GM21526 (cell line): ENCODE results near the gene SLCO2B1.

ENCODE experiments used
- ATAC-seq: cut with Tn5 transposase; IDR thresholded peaks from one replicate; pipeline ENCODE4 v1.9.1; 2021; ENCODE audit warnings: moderate library complexity; ENCODE audit not compliant: unreplicated experiment, low FRiP score

SLCO2B1 gene

DNA sequence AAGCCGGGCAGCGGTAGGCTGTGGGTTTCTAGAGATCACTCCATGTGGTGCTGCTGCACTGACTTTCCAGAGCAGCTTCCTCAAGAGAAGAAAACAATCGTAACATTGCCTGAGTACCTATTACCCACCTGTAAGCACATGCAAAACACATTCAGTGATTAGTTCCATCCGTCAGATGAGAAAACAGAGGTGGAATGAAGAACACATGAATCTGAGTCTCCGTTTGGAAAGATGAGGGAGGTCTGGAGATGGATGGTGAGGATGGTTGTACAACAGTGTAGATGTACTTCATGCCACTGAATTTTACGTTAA lies 7.5 kb upstream of the SLCO2B1 start:
- ATAC-seq = no peak

DNA sequence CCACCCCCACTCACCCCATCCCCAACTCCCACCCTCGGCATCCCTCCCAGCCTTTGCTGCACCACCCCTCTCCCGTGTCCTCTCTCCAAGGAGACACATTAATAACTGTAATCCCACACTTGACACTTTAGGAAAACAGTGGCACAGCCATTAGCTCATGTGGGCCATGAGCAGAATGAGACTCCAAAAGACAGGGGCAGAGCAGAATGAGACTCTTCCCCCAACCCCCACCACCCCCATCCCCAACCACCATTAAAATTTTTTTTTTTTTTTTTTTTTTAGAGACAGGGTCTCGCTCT lies 6.2 kb upstream of the SLCO2B1 start:
- ATAC-seq = no peak

GRCh38 chr11:75145196-75145971 lies 5.5 kb upstream of the SLCO2B1 start:
- ATAC-seq = no peak

GRCh38 chr11:75145972-75146519 lies 4.9 kb upstream of the SLCO2B1 start:
- no peak for ATAC-seq

DNA sequence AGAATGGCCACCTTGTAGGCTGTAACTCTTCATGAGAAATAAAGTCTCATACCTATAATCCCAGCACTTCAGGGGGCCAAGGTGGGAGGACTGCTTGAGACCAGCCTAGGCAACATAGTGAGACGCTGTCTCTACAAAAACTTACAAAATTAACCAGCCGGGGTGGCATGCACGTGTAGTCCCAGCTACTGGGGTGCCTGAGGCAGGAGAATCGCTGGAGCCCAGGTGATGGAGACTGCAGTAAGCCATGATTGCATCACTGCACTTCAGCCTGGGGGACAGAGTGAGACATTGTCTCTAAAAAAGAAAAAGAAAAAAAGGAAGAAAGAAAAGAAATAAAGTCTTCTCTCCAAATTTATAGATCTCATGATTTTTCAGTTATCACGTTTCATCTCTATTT lies 4.2 kb upstream of the SLCO2B1 start:
- no peak for ATAC-seq

GRCh38 chr11:75147191-75147874 lies 3.6 kb upstream of the SLCO2B1 start:
- no peak for ATAC-seq

GRCh38 chr11:75147875-75148263 lies 3.0 kb upstream of the SLCO2B1 start:
- ATAC-seq = no peak

DNA sequence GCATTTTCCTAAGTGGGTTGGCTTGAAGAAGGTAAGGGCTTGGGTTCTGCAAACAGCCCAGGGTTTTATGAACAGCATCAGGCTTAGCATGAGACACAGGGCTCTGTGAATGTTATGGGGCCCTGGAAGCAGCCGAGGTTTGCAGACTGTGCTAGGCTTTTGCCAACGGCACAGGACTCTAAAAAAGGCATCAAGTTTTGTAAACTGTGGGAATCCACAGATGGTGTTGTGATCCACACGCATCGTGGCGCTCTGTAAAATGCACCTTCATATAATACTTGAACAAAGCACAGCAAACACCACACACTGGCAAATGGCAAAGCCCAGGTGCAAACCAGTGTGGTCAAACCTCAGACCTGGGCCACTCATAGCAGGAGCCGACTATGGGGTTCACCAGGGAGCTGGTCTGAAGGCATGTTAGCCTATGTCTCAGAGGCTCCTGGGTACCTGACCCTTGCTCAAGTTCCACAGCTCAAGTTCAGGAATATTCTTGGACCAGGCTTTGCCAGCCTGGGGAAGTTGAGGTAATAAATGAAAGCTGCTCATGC lies 2.4 kb upstream of the SLCO2B1 start:
- ATAC-seq = no peak

DNA sequence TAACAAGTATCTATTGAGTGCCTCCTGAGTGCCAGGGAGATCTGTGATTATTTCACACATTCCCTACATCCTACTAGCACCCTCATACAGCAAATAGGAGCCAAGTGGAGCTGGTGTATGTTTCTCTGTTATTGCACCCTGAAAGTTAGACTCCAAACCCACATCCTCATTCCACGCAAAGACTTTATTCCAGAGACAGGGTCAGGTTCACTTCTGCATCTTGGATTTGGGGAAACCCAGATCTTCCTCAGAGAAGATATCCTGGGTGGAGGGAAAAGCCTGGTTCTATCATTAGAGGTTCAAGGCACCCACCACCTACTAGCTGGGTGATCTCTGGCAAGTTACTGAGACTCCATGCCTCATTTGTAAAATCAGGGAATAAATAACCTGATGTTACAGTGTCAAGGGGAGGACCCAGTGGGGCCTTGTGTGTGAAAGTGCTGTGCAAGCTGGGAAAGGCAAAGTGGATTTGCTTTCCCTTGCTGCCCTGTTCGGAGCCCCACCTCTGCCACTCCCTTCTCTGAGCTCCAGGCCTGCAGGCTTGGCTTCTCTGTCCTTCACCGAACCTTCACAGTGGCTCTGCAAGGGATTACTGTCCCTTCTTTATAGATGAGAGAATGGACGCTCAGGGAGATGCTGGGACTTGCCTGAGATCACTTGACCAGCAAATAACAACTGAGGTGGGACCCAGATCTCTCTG lies 991 bp upstream of the SLCO2B1 start:
- ATAC-seq = no peak

DNA sequence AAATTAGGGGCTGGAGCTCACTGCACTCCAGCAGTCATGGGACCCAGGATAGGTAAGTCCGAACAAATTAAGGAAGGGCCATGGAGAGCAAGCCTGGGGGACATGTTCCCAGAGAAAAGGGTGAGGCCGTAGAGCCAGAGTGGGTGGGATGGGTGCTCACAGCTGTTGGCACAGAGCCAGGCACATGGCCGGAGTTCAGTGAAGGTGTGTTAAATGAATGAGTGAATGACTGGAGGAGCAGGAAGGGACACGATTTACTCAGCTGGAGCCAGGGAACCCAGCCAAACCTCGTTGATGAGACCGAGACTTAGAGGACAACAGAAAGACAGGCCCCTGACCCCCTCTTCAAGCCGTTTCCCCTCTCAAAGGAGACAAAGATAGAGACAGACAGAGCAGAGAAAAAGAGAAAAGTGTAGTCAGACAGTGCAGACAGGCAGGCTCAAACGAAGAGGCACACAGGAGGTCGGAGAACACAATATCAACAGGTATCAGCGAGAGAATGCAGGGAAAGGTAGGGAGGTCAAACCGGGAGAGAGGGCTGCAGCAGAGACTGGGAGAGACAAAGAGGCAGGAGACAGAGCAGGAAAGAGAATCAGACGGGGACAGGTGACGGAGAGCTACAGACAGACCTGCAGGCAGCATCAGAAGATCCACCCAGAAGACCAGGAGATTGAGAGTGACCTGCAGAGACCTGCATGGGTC lies 590 bp downstream of the SLCO2B1 start:
- ATAC-seq = no peak

DNA sequence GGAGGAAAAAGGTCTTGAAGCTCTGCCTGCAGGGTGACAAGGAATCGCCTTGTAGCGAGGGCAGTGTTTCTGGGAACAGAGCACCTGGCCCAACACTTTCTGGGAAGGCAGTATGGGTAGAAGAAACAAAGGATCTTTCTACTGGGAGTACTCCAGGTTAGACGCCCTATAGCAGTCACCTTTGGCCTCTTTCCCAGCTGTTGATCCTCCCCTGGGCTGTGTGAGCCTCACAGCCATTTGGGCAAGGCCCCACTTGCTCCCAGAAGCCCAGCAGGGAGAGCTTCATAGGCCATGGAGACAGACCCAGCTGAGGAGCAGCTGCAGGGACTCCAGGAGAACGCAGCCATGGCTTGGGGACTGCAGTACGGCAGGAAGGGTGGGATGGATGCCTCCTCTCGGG lies 1.2 kb downstream of the SLCO2B1 start:
- ATAC-seq = no peak

DNA sequence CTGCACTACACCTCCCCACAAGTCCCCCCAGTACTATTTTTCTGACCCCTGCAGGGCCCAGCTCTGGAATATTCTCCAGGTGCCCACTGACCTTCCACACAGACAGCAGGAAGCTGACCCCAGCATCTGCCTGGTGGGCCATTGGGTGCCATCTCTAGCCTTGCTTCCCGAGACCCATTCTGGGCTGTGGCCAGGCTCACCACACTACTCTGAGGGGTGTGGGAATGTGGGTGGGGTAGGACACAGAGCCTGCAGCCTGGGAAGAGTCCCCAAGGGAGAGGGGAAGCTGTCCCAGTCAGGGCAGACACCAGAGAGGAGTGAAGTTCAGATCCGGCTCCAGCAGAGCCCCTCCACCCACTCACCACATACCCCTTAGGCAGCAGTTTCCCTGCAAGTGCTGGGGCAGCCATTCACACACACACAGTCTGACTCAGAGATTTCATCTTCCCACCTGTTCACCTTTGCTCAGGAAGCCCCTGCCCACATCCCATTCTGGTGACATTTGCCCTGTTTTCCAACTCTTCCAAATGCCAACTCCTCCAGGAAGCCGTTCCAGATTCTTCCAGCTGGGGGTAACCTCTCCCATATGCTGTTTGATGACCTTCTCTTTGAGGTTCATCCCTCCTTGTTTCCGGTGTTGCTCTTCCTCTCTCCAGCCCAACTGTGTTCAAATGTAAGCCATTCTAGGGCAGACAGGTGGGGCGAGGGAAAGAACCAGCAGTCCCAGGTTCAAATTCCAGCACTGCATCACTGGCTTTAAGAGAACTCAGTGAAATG lies 1.9 kb downstream of the SLCO2B1 start:
- no peak for ATAC-seq

- no peak for ATAC-seq
Observed at GRCh38 chr11:75154646-75155569, 4.0 kb downstream of the SLCO2B1 start.

- ATAC-seq = no peak
Observed at GRCh38 chr11:75155570-75156422, 4.9 kb downstream of the SLCO2B1 start.

DNA sequence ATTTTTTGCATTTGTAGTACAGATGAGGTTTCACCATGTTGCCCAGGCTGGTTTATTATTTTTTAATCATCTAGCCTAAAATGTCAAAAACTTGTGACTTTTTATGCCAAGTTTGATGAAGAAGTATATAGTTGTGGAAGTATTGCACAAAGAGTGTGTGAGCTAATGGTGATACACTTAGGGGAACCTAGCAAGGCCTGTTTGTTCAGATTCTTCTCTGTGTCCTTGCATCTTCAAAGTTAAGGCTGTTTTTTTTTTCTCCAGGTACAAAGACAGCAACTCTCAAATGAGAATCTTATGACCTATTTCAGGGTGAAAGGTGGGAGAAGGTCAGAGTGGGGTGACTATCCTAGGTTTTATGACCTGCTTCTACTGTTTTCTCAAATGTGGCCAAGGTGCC lies 7.3 kb downstream of the SLCO2B1 start:
- no peak for ATAC-seq

DNA sequence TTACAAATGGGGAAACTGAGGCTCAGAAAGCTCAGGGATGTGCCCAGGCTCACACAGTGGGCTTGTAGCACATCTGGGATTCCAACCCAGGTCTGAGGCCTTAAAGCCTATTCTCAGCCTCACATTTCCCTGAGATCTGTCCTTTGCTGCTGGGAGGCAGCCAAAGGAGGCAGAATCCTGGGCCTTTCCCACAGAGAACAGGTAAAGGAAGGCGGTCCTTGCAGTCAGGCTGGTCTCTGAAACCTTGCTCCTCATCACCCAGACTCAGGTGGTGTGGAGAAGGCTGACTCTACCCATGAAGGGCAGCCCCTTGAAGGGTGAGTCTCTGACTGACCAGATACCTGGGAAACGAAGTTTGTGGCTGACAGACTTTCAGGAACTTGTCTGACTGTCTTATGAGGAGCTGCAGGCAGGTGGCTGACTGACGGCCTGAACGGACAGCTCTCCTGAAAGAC lies 7.8 kb downstream of the SLCO2B1 start:
- no peak for ATAC-seq

GRCh38 chr11:75159151-75159953 lies 8.4 kb downstream of the SLCO2B1 start:
- ATAC-seq = no peak
